Activated CD4-positive, CD25-positive, alpha-beta regulatory T cell (primary cell): ENCODE results near the gene GAPVD1.
"Not testable (repeated sequence)": the region's sequence is repeated elsewhere in the genome, so short reads cannot be mapped to it uniquely, and the experiment has no call there.

Experiments used
- DNase-seq, 4 experiments: peaks; one replicate each; lab custom pipeline; 2025; lab: John Stamatoyannopoulos, UW

The GAPVD1 gene

GRCh38 chr9:125375820-125376219 is 114.2 kb downstream of the GAPVD1 start:
- no peak for DNase-seq

DNA sequence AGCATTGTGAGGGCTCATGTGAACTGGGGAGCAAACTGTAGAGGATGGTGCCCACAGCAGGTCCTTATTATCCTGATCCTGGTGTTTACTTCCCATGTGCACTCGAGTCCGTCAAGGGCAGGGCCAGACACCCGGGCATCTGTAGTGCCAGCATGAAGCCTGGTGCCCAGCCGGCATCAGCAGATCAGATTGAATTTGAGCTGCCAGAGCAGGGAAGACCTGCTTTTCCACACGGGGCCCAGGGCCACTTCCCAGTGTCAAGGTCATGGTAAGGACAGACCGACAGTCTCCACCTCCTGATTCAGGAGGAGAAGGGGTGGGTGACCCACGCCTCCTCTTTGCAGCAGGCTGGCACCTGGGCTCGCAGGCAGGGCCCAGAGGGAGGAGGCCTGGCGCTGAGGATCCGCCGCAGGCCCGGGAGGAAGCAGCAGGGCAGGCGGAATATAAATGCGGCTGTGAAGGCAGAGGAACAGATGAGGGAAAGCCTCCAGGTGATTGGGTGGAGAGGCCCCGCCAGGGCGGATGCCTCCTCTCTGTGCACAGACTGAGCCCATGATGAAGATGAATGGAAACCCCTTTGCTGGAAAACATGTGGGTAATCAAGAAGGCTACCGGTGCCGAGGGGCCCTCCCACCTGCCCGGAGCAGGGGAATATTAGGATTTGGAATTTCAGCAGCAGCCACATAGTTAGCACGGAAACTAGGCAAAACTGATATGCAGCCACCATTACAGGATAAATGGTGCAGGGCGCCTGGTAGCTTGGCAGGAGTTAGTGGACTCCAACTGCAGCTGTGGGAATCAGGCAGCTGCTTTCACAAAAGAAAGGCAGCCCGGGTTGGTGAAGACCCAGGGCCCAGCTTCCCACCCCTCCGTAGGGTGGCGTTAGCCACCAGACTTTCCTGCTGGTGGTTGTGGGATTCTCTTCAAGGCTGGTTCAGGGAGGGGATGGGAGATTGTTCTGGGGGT is 114.9 kb downstream of the GAPVD1 start:
- DNase-seq, result no peak

- no peak for DNase-seq
Observed at GRCh38 chr9:125377584-125378250, 116.1 kb downstream of the GAPVD1 start.

- no peak for DNase-seq
Observed at GRCh38 chr9:125378778-125379177, 117.2 kb downstream of the GAPVD1 start.

DNA sequence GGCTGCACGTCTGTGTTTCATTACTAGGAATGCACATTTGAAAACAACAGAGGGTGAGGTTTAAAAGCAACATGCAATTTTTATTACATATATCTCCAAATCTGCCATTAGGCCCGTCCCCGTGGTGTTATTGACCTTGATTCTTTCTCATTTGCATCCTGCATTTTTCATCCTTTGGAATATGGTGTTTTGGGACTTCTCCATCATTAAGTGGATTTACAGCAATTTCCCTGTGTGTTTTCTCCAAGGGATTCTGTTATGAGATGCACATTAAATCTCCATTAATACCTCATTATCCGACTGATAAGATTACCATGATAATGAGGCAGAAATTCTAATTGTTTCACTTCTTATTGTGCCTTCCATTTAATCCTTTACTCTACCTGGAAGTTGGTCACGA is 117.6 kb downstream of the GAPVD1 start:
- no peak for DNase-seq

GRCh38 chr9:125380406-125380805 is 118.8 kb downstream of the GAPVD1 start:
- DNase-seq, result no peak

DNA sequence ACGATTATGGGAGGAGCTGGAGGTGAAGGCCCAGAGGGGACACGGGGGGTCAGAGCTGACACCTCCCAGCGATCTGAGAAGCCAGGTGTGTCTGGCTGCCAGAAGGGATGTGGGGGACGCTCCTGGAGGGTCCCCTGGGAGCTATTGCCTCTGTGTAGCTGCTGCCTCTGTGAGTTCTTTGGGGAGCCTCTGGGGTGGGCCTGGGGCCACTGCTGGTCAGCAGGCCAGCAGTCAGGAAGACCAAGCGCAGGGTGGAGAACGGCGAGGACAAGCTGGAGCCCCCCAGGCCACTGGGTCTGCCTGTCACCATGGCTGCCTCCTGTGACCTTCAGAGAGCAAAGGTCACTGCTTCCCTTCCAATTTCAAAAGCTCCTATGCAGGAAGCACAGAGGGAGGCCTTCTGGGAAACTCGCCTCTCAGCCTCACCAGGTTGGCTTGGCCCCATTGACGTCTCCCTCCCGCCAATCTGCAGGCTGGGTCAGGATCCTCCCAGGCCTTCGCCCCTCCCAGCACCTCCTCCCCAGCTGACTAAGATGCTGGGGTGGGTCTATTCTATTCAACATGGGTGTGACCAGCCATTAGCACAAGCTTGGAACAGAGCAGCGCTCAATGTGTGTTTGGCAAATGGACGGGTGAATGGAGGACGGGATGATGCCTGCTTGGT is 126.4 kb downstream of the GAPVD1 start:
- DNase-seq, result no peak

DNA sequence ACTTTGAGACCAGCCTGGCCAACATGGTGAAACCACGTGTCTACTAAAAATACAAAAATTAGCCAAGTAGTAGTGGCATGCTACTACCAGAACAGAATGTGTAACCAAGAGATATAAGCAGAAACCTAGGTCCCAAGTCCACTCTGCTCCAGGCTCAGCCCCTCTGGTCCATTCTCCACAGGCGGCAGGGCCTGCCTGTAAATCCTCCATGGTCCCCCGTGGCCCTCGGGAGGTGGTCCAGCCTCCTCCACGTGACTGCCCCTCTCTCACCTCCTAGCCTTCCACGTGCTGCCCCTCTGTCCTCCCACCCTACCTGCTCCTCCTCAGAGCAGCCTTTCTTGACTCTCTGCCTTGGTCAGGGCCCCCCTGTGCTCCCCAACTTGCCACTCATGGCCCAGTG is 127.4 kb downstream of the GAPVD1 start:
- no peak for DNase-seq

GRCh38 chr9:125391704-125392103 is 130.1 kb downstream of the GAPVD1 start:
- DNase-seq, result no peak

DNA sequence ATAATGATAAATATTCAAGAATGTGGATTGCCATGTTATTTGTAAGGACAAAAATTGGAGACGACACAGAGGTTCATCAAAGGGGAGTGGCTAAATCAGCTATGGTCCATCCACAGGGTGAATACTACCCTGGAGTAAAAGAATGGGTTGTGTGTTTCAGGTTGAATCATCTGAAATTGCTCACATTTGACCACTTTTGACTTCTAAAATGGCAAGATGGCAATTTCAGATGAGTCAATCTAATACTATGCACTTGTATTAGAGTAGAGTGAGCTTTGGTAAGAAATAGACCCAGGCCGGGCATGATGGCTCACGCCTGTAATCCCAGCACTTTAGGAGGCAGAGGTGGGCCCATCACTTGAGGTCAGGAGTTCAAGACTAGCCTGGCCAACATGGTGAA is 131.8 kb downstream of the GAPVD1 start:
- no peak for DNase-seq

DNA sequence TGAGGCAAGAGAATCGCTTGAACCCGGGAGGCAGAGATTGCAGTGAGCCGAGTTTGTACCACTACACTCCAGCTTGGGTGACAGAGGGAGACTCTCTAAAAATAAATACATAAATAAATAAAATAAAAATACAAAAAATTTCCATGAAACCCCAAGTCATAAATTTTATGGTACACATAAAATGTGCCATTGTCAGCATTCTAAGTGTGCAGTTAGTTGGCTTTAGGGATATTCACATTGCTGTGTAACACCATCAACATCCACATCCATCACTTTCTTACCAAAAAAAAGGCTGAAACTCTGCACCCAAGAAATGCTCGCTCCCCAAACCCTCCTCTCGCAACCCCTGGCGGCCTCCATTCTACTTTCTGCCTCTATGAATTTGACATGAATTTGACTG is 135.2 kb downstream of the GAPVD1 start:
- DNase-seq, result no peak

DNA sequence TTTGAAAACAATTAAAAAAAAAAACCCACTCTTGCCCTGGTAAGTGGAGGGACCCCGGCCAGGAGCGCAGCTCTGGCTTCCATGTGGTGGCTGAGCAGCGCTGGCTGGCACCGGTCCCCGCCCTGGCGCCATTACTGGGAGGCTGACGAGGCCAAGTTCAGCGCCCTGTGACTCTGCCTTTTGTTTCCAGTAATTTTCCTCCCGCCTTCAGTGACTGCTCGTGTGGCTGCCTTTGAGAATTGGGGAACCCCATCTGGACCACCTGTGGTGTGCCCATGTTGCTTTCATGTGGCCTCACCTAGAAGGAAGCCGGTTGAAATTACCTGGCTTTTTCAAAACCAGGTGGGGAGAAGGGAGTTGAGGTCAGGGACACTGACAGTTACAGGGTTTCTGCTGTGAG is 136.1 kb downstream of the GAPVD1 start:
- no peak for DNase-seq

DNA sequence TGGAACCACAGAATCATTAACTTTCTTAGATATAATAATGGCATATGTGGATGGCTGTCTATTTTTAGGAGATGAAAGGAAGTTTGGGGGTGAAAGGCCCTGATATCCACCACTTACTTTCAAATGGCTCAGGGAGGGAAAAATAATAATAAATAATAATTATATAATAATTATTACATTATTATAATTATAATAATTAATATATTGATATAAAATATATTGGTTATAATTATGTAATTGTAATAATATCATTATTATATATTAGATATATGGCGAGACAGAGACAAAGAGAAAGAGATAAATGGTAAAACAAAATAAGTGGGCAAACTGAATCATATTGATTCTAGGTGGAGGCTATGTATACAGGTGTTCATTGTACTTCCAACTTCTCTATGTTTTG is 136.6 kb downstream of the GAPVD1 start:
- DNase-seq, result no peak

DNA sequence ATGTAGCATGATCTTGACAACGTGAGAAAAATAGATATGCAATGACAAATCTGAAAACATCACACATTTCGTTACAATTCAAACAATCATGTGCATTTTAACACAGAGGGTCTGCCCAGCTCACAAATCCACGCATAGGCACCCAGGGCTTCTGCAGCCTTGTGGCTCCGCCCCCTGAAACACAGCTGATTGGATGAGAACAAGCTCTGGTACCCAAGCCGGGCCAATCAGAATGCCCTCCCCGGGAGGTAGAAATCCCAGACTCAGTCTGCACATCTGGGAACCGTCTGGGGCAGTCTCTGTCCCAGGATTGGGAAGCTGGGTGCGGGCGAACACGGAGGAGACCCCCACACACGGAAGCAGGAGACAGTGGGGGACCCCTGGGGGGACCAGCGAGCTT is 137.5 kb downstream of the GAPVD1 start:
- no peak for DNase-seq

DNA sequence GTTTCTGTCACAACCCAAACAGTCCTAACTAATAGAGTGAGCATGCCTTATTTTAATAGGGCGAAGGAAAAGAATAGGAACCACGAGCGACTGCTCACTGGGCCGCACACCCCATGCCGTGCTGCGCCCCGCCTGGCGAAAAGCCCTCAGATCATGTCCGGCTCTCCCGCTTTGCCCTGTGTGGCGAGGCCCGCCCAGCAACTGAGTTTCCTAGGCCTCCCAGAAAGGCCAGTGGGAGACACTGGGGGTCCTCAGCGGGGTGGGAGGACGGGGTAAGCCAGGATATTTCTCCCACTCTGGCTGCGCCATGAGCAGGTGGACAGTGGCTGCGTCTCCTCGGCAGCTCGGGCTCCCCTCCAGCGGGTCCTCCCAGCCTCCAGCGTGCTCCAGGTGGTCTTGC is 138.0 kb downstream of the GAPVD1 start:
- DNase-seq, result no peak

DNA sequence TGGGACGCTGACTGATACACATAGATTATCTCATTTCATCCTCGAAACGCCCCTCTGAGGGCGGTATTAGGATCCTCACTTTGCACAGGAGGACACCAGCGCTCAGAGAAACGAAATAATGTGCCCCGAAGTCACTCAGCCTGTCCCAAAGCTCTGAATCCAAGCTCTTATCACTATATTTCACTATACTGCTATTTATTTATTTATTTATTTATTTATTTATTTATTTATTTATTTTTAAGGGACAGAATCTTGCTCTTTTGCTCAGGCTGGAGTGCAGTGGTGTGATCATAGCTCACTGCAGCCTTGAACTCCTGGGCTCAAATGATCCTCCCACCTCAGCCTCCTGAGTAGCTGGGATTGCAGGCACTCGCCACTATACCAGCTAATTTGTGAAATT is 138.6 kb downstream of the GAPVD1 start:
- not testable (repeated sequence) for DNase-seq

DNA sequence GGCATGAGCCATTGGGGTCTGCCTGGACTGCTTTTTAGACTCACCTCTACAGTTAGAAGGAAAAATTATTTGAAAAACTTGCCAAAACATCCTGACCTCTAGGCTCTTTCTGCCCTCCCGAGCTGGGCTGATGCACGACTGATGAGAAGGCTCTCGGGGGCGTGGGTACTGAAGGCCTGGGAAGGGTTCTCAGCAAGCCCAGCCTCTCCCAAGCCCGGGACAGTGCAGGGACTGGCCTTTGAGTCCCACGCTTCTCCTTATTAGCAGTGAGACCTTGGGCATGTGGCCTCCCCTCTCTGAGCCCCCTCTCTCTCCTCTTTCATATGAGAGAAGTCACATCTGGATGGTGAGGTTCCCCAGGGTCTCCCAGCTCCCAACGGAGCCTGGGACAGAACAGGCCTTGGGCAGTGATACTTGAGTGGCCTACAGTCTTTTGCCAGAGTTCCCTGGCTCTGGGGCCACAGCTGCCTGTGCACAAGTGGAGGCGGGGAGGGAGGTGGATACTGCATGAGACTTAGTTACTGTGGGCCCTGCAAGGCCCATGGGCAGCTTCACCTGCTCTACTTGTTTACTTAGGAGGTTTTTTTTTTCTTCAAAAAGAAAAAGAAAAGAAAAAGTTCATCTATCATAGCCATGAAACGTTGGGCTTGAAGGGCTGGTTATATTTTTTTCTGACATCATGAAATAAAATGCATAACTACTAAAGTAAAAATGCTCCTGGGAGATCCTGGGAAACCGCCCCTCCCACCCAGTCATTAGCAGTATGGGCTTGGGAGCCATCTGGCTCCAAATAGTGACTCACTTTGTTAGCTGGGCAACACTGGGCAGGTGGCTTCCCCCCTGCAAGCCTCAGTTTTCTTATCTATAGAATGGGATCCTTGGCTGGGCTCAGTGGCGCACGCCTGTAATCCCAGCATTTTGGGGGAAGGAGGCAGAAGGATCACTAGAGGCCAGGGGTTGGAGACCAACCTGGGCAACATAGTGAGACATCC is 139.4 kb downstream of the GAPVD1 start:
- no peak for DNase-seq

DNA sequence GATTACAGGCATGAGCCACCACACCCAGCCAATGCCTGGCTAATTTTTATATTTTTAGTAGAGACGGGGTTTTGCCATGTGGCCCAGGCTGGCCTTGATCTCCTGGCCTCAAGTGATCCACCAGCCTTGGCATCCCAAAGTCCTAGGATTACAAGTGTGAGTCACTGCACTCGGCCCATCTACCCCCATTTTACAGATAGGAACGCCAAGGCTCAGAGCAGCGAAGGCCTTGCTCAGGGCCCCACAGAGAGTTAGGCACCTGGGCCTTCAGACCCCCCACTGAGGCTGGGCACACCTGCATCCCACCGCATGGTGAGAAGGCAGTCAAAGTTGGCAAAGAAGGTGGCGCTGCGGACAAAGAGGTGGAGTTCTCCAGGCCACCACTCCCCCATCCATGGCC is 143.1 kb downstream of the GAPVD1 start:
- DNase-seq, result no peak

GRCh38 chr9:125405938-125406809 is 144.5 kb downstream of the GAPVD1 start:
- no peak for DNase-seq

- DNase-seq, result no peak
Observed at GRCh38 chr9:125406810-125407087, 145.1 kb downstream of the GAPVD1 start.

- DNase-seq, result no peak
Observed at GRCh38 chr9:125407432-125407973, 145.9 kb downstream of the GAPVD1 start.
